OCI-LY3 (cell line): ENCODE measurements around the gene ZNF786.

Experiments used
- EZH2phosphoT487 ChIP-seq: fragments of 200-600 bp; shearing (Covaris generic); IDR thresholded peaks from 2 replicates; pipeline ENCODE4 v1.6.1; 2018; ENCODE audit warnings: antibody characterized with exemption, mixed run types, low read depth
- TF ChIP-seq, protein P1 (sequence below): fragments of 200-600, 300-600 bp; sonication (generic); IDR thresholded peaks from 2 replicates; pipeline ENCODE4 v1.5.1; 2014; ENCODE audit warnings: antibody characterized with exemption, low read length, low read depth

DNA sequence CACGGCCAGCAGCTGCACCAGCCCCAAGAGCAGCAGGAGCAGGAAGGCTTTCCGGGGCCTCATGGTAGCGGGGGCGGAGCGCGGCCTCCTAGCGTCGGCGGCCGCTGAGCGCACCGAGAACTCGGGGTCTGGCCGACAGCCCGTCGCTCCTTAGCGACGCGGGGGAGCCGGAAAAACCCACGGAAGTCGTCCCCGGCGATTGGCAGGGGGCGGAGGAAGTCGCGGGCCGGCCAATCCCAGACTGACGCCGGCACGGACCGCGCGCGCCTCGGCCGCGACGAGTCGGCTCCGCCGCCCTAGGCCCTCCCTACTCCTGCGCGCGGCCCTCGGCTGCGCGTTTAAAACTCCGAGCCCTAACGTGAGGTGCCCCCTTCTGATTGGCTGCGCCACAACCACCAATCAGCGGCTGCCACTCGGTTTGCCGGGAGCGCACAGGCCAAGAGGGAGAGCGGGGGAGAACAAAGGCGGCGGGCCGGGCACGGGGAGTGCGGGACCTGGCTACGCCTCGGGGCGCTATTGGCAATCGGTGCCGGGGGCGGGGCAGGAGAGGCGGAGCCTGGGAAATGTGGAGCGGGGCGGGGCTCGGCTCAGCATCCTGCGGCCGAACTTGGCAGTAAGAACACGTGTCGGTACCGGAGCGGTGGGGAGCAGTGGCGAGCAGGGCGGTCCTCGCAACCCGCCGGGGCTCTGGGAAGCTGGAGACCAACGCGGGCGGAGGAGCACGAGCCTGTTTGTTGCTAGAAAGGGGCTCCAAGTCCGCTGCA is 62.0 kb downstream of the ZNF786 start, which contains the start of gene PDIA4:
- TF ChIP-seq, protein P1, sequence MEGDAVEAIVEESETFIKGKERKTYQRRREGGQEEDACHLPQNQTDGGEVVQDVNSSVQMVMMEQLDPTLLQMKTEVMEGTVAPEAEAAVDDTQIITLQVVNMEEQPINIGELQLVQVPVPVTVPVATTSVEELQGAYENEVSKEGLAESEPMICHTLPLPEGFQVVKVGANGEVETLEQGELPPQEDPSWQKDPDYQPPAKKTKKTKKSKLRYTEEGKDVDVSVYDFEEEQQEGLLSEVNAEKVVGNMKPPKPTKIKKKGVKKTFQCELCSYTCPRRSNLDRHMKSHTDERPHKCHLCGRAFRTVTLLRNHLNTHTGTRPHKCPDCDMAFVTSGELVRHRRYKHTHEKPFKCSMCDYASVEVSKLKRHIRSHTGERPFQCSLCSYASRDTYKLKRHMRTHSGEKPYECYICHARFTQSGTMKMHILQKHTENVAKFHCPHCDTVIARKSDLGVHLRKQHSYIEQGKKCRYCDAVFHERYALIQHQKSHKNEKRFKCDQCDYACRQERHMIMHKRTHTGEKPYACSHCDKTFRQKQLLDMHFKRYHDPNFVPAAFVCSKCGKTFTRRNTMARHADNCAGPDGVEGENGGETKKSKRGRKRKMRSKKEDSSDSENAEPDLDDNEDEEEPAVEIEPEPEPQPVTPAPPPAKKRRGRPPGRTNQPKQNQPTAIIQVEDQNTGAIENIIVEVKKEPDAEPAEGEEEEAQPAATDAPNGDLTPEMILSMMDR, result no peak
- no peak for TF ChIP-seq EZH2phosphoT487
